HG02798 (cell line): ENCODE measurements around the gene WDR75.
"Not testable (repeated sequence)": the region's sequence is repeated elsewhere in the genome, so short reads cannot be mapped to it uniquely, and the experiment has no call there.

ENCODE experiments used
- ATAC-seq: cut with Tn5 transposase; IDR thresholded peaks from one replicate; pipeline ENCODE4 v1.9.1; 2021; ENCODE audit warnings: mild to moderate bottlenecking; ENCODE audit not compliant: unreplicated experiment, poor library complexity

The WDR75 gene

GRCh38 chr2:189439342-189439741, 1.9 kb upstream of the WDR75 start:
- no peak for ATAC-seq

DNA sequence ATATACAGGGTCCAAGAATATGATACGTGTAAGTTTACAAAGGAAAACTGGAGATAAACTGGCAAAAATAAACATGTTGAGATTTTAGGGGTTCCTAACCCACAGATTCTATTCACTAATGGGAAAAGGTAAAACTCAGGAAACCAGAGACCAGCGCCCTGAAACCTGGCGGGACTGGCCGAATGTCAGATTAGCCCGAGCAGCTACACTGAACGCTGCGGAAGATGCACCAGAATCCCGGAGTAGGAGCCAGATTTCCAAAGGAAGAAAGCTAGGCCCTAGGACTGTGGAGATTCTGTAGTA, 679 bp upstream of the WDR75 start:
- ATAC-seq, result peak; percentile 28

- no peak for ATAC-seq
Measured at GRCh38 chr2:189441709-189442074, 418 bp downstream of the WDR75 start.

- no peak for ATAC-seq
Measured at GRCh38 chr2:189442468-189442867, 1.2 kb downstream of the WDR75 start.

GRCh38 chr2:189444322-189444721, 3.0 kb downstream of the WDR75 start:
- peak; percentile 18 for ATAC-seq

DNA sequence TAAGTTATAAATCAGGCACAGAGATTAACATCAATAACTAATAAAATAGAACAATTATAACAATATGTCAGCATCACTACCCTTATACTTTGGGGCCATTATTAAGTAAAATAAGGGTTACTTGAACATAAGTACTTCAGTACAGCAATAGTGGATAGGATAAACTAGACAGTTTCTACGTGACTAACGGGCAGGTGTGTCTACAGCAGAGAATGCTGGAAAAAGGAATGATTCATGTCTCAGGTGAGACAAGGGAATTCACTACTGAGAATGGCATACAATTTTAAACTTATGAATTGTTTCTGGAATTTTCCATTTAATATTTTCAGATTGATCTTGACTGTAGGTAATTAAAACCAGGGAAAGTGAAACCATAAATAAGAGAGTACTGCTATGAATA, 5.5 kb downstream of the WDR75 start:
- ATAC-seq, result no peak

DNA sequence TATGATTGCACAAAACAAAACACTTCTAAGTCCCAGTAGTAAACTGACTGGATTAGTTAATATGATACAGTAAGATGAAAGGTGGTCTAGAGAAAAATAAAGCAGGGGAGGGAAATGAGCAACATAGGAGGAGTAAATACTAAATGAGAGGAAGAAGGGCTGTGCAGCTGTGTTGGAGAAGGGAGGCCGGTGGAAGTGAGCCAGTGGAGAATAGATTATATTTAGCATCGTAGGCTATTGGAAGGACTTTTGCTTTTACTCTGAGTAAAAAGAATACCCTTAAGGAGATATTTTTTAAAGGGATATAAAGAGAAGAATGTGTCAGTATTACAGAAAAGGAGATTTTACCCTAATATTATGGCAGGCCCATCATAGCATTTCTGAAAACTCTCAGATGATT, 12.7 kb downstream of the WDR75 start:
- ATAC-seq, result no peak

- no peak for ATAC-seq
Measured at GRCh38 chr2:189465076-189465475, 23.8 kb downstream of the WDR75 start.

- ATAC-seq, result no peak
Measured at GRCh38 chr2:189465478-189465877, 24.2 kb downstream of the WDR75 start.

GRCh38 chr2:189466046-189466445, 24.8 kb downstream of the WDR75 start:
- no peak for ATAC-seq

DNA sequence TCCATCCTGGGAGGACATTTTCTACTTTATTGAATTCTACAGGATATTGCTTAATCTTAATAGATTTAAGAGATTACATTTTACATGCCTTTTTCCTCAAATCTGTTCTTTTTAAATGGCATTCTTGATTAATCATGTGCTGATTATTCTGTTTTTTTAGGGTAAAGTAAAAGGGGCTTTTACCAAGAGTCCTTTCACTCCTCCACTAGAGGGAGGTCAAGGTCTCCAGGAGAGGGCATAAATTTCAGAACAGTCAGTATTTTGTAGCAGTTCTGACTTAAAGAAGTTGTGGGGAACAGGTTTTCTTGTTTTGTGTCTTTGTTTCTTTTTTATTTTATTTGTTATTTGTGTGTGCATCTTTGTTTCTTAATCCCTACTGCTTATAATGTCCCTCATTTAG, 25.4 kb downstream of the WDR75 start:
- no peak for ATAC-seq

DNA sequence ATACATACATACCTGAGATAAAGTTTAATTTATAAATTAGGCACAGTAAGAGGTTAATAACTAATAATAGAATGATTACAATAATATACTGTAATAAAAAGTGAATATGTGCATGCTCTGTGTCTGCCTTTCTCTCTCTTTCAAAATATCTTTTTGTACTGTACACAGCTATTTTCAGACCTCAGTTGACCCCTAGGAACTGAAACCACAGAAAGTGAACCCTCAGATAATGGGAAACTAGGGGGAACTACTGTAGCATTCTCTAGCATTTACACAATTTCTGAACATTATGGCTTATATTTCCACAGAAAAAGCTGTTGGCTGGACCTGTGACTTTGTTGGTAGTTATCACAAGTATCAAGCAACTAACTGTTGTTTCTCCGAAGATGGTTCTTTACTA, 25.9 kb downstream of the WDR75 start:
- ATAC-seq, result no peak

DNA sequence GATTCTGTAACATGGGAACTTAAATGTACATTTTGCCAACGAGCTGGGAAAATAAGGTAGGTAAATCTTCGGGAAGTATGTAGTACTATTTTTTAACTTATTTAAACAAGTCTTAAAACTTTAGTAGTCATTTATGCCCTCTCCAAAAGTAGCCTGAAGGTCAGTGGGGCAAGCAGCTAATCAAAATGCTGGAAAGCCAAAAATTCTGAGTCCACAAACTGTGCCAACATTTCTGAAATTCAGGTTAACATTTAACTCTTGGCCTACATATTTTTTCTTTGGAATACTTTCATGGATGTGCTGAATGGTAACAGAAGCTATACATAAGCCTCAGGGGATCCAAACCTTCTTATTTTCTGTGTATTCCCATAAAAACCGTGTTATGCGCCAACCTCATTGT, 26.3 kb downstream of the WDR75 start:
- no peak for ATAC-seq

- no peak for ATAC-seq
Measured at GRCh38 chr2:189474526-189474925, 33.3 kb downstream of the WDR75 start.

- ATAC-seq, result no peak
Measured at GRCh38 chr2:189477756-189478155, 36.5 kb downstream of the WDR75 start.

GRCh38 chr2:189478289-189478688, 37.0 kb downstream of the WDR75 start:
- ATAC-seq, result not testable (repeated sequence)

DNA sequence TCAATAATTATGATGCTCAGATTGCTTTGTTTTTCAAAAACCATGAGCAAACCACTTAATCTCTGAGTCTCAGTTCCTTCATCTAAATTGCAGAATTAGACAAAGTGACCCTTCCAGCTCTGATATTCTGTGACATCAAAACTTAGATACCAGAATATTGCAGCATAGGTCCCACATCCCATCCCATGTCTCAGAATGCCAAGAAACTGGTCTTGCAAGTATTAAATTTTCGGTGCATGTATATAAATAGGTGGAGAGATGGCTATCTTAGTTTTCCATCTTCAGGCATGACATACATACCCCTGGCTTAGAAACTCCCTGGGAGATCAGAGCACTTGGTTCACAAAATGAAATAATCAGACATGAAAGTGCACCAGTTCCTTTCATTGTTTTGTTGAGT, 39.8 kb downstream of the WDR75 start:
- no peak for ATAC-seq

DNA sequence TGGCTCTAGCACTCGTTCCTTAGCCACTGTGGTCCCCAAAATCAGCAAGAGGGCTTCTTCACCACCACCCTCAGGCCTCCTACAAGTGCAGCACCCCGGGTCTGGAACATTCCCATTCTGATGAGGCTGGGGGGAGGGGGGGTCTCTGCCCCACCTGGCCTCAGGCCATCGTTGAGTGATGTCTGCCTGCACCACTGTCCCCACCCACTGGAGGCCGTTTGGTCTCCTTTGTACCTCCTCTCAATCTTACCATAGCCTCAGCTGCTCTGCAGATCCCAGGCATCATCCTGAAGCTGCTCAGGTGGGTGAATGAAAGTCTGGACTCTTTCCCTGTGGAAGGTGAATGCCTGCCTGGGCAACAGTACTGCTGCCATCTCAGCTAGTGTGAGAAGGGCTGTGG, 42.3 kb downstream of the WDR75 start:
- ATAC-seq, result no peak

- no peak for ATAC-seq
Measured at GRCh38 chr2:189483980-189484740, 42.9 kb downstream of the WDR75 start.

DNA sequence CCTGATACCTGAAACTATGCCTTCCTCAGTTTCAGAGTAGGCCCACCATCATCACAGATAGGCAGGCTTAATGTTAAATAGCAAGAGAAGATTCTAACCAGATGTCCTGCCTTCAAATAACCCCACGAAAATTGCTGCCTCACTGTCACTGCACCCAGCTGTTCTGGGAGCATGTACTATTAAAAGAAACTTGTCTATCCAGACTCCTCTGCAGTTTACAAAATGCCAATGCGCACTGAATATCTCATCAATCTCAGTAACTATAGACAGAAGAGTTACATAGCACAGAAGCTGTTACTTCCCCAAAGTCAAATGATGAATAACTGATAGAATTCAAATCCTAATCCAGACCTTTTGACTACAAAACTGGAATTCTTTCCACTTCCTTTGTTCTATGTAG, 43.9 kb downstream of the WDR75 start:
- ATAC-seq, result no peak

DNA sequence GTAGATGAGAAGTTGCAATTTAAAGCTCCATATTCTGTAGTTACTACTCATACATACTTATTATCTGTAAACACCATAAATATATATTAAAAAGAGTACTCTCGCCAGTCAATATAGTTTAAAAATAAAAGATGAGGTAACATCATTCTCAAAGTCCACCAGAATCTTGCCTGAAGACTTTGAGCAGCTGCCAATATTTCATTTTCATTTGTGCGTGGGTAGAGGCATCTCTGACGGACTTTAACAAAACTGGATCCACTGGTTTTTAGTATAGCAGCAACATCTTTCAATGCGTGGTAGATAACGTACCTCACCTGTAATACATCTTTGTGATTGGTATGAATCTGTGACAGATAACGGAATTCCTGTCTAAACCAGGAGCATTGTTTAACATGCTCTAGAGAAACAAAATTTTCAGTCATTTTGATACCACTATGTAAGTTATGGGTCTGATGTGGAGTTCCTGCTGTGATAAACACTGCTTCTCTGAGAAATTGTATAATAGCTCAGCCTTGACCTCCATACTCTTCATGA, 45.0 kb downstream of the WDR75 start:
- no peak for ATAC-seq

DNA sequence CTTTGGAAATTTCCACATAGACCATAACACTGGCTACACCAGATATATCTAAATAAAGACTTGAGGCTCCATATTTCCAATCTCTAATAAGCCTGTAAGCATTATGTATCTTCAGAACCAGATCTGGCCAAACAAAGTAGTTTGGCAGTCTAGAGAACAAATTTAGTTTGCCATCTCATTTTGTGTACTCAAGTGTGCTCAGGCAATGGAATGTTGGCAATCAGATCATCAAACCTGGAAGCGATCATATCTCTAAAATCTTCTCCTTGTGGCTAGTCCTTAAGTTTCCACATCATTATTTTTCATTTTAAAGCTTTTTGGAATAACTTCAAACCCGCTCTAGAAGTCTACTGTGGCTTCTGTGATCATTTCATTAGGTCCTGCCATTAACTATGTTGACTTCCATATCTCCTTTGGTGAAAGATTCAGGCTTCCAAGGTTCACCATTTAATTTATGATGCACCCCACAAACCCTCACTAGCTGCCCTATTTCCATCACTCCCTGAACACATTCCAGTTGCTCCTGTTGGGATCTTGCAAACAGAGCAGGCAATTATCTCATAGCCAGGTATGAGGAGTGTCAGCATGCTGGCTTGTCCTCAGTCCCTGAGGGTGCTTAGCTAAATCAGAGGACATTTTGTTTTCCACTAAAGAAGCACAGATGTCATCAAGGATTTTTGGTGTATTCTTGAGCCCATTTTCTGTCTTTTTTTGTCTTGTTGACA, 46.2 kb downstream of the WDR75 start:
- no peak for ATAC-seq
